Loucy (cell line): ENCODE measurements around the gene ACSF3.
"Not testable (repeated sequence)": the region's sequence is repeated elsewhere in the genome, so short reads cannot be mapped to it uniquely, and the experiment has no call there.

Experiments
- H2AFZ ChIP-seq: fragments of 200-600 bp; sonication (generic); 2 replicates; pipeline ENCODE4 v1.6.0; 2016; ENCODE audit warnings: antibody characterized with exemption, mild to moderate bottlenecking, low read length, moderate library complexity
- H3F3A ChIP-seq: fragments of 200-600 bp; 2 replicates; pipeline ENCODE4 v1.6.0; 2016; ENCODE audit warnings: antibody characterized with exemption, low read depth, mild to moderate bottlenecking
- H3K27me3 ChIP-seq: fragments of 200-600 bp; sonication (generic); 2 replicates; pipeline ENCODE4 v1.6.1; 2014; ENCODE audit warnings: low read length, mild to moderate bottlenecking; ENCODE audit not compliant: insufficient read depth, poor library complexity, severe bottlenecking
- H3K36me3 ChIP-seq: fragments of 200-600 bp; sonication (generic); 2 replicates; pipeline ENCODE4 v1.6.1; 2016; ENCODE audit warnings: low read length; ENCODE audit not compliant: insufficient read depth
- H3K4me1 ChIP-seq: fragments of 200-600 bp; sonication (generic); 2 replicates; pipeline ENCODE4 v1.5.1; 2014; ENCODE audit warnings: low read length, mild to moderate bottlenecking; ENCODE audit not compliant: insufficient read depth, poor library complexity, severe bottlenecking
- H3K4me2 ChIP-seq: fragments of 200-600 bp; sonication (generic); 2 replicates; pipeline ENCODE4 v1.6.0; 2014; ENCODE audit warnings: antibody characterized with exemption, low read length, low read depth, mild to moderate bottlenecking; ENCODE audit not compliant: poor library complexity, severe bottlenecking
- H3K4me3 ChIP-seq: fragments of 200-600 bp; sonication (generic); 2 replicates; pipeline ENCODE4 v1.5.1; 2014; ENCODE audit warnings: low read length, mild to moderate bottlenecking, mixed read lengths; ENCODE audit not compliant: poor library complexity, severe bottlenecking
- H3K79me2 ChIP-seq: fragments of 200-600 bp; sonication (generic); 2 replicates; pipeline ENCODE4 v1.6.1; 2014; ENCODE audit warnings: low read length; ENCODE audit not compliant: insufficient read depth
- H3K9ac ChIP-seq: fragments of 200-600 bp; sonication (generic); 2 replicates; pipeline ENCODE4 v1.6.0; 2014; ENCODE audit warnings: mild to moderate bottlenecking, low read depth, low read length, moderate library complexity; ENCODE audit not compliant: poor library complexity, severe bottlenecking
- H3K9me2 ChIP-seq: fragments of 200-600 bp; sonication (generic); replicated peaks from 2 replicates; pipeline ENCODE4 v1.6.1; 2016; ENCODE audit warnings: low read depth, low read length, mixed read lengths
- H3K9me3 ChIP-seq: fragments of 200-600 bp; sonication (generic); 2 replicates; pipeline ENCODE4 v1.6.1; 2014; ENCODE audit warnings: mild to moderate bottlenecking, antibody characterized with exemption, low read length, low read depth; ENCODE audit not compliant: insufficient read depth
- H4K20me1 ChIP-seq: fragments of 200-600 bp; sonication (generic); 2 replicates; pipeline ENCODE4 v1.6.0; 2014; ENCODE audit warnings: antibody characterized with exemption, low read length, mild to moderate bottlenecking; ENCODE audit not compliant: insufficient read depth, poor library complexity, severe bottlenecking
- CTCF ChIP-seq: fragments of 200-600 bp; sonication (generic); conservative IDR thresholded peaks from 2 replicates; pipeline ENCODE4 v1.5.1; 2014; ENCODE audit warnings: mild to moderate bottlenecking, antibody characterized with exemption, low read length
- EZH2phosphoT487 ChIP-seq: fragments of 200-600 bp; IDR thresholded peaks from 2 replicates; pipeline ENCODE4 v1.6.1; 2018; ENCODE audit warnings: antibody characterized with exemption, mild to moderate bottlenecking, moderate library complexity, borderline replicate concordance

Gene ACSF3

GRCh38 chr16:89067677-89068443 is 25.8 kb upstream of the ACSF3 start:
- no peaks in the 10 kb centered on the region for H3K36me3 ChIP-seq
- H3K79me2 ChIP-seq: no peaks in the 10 kb centered on the region
- no peaks in the 10 kb centered on the region for H3K9me3 ChIP-seq
- no peaks in the 10 kb centered on the region for H4K20me1 ChIP-seq
- TF ChIP-seq EZH2phosphoT487 (no peak), CTCF (no peak)
- H3K4me3 ChIP-seq: no peak overlapping the region
- no peaks in the 10 kb centered on the region for H3F3A ChIP-seq
- no peak overlapping the region for H3K9ac ChIP-seq
- H2AFZ ChIP-seq: no peak overlapping the region
- no peaks in the 10 kb centered on the region for H3K27me3 ChIP-seq
- H3K4me2 ChIP-seq: no peak overlapping the region
- no peaks in the 10 kb centered on the region for H3K9me2 ChIP-seq
- H3K4me1 ChIP-seq: no peaks in the 10 kb centered on the region

DNA sequence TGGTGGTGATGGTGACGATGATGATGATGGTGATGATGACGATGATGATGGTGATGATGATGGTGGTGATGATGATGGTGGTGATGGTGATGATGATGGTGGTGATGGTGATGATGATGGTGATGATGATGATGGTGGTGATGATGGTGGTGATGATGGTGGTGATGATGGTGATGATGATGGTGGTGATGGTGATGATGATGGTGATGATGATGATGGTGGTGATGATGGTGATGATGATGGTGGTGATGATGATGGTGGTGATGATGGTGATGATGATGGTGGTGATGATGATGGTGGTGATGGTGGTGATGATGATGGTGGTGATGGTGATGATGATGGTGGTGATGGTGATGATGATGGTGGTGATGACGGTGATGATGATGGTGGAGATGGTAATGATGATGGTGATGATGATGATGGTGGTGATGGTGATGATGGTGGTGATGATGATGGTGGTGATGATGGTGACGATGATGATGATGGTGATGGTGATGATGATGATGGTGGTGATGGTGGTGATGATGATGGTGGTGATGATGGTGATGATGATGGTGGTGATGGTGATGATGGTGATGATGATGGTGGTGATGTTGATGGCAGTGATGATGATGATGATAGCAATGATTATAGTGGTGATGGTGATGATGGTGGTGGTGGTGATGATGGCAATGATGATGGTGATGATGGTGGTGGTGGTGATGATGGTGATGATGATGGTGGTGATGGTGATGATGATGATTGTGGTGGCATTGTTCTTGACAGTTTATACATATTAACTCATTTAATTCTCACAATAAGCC is 24.6 kb upstream of the ACSF3 start:
- H3K4me1 ChIP-seq, H4K20me1 ChIP-seq, H2AFZ ChIP-seq, H3K4me3 ChIP-seq, H3K4me2 ChIP-seq, H3K79me2 ChIP-seq, H3F3A ChIP-seq, H3K9me3 ChIP-seq, H3K9me2 ChIP-seq, H3K27me3 ChIP-seq, H3K36me3 ChIP-seq, H3K9ac ChIP-seq: not testable (repeated sequence)

GRCh38 chr16:89069920-89070319 is 23.7 kb upstream of the ACSF3 start:
- Histone ChIP-seq H3K4me3 (no peak overlapping the region), H4K20me1 (no peaks in the 10 kb centered on the region), H3F3A (no peaks in the 10 kb centered on the region), H3K36me3 (no peaks in the 10 kb centered on the region), H2AFZ (no peak overlapping the region), H3K9me3 (no peaks in the 10 kb centered on the region; the same call in 1 of the 2 replicates), H3K4me2 (no peak overlapping the region), H3K9me2 (no peaks in the 10 kb centered on the region), H3K79me2 (no peaks in the 10 kb centered on the region), H3K4me1 (no peaks in the 10 kb centered on the region), H3K9ac (no peak overlapping the region), H3K27me3 (no peaks in the 10 kb centered on the region)
- TF ChIP-seq EZH2phosphoT487 (no peak), CTCF (no peak)
